ENCODE results near the gene CCDC32. TPM values are rescaled to one million over a fixed set of nuclear protein-coding genes. Genes with fewer than 3 reads are reported as not detected.

Gene CCDC32
- total and polyA plus RNA-seq, 2 of the 13 experiments (the other 11 are each of a cell fraction or from before 2014, with no cell fraction given), result 10.8 to 23.2 TPM

GRCh38 chr15:40513609-40514008 is 51.2 kb downstream of the CCDC32 start:
- H4K20me1 ChIP-seq (ENCODE audit: insufficient read depth, low read length), result no peaks in the 10 kb centered on the region
- no peaks in the 10 kb centered on the region for H3K9me3 ChIP-seq (ENCODE audit: low read length)
- no peak for ATAC-seq
- TF ChIP-seq HCFC1 (IDR thresholded peaks at IDR 0.05; ENCODE audit: low read depth, low read length) (no peak), ZNF549 (CRISPR knock-in tag; IDR thresholded peaks at IDR 0.05) (no peak), ZNF772 (CRISPR knock-in tag; IDR thresholded peaks at IDR 0.05) (no peak), CCDC6 (CRISPR knock-in tag; IDR thresholded peaks at IDR 0.05) (no peak)
- TF ChIP-seq, protein P1, sequence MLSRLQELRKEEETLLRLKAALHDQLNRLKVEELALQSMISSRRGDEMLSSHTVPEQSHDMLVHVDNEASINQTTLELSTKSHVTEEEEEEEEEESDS (CRISPR knock-in tag; IDR thresholded peaks at IDR 0.05; ENCODE audit: borderline replicate concordance), result no peak
- TF ChIP-seq, protein P2, sequence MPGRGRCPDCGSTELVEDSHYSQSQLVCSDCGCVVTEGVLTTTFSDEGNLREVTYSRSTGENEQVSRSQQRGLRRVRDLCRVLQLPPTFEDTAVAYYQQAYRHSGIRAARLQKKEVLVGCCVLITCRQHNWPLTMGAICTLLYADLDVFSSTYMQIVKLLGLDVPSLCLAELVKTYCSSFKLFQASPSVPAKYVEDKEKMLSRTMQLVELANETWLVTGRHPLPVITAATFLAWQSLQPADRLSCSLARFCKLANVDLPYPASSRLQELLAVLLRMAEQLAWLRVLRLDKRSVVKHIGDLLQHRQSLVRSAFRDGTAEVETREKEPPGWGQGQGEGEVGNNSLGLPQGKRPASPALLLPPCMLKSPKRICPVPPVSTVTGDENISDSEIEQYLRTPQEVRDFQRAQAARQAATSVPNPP (CRISPR knock-in tag; IDR thresholded peaks at IDR 0.05), result no peak
- no peak for FAIRE-seq
- H3K4me2 ChIP-seq (ENCODE audit: low read depth, low read length), result no peak overlapping the region
- no peak overlapping the region for H2AFZ ChIP-seq (ENCODE audit: low read length)
- WGBS (ENCODE audit: low lambda C conversion rate), result 39% methylated on average over 3 of the region's 5 CpGs
- CTCF ChIA-PET (ENCODE audit: low intra/inter-chr PET ratio, low total read pairs), result no interaction called here
- in situ Hi-C loops (cut with HindIII; ENCODE audit: extremely low pct_ligation_motif_present, low pct_unique_long_range_greater_than_20kb), result loop anchor here (5.0 kb wide), 1 partner anchor 71 kb away; the partner anchor contains the start of gene BAHD1
- peaks cover 21% of the 10 kb centered on the region for H3K4me1 ChIP-seq (ENCODE audit: insufficient read depth, low read length)
- POLR2A ChIA-PET, result no interaction called here
- no peak overlapping the region for H3K27ac ChIP-seq (ENCODE audit: extremely low read length, insufficient read depth, low read length)
- no peak for DNase-seq (ENCODE audit: low spot score)
- H3K36me3 ChIP-seq (replicated peaks in 1 of 2; ENCODE audit: control insufficient read depth in 1 of 2, insufficient read depth in 2 of 2, low read length in 2 of 2), result no peaks in the 10 kb centered on the region
- H3K4me3 ChIP-seq (replicated peaks in 1 of 3; ENCODE audit: insufficient read depth in 1 of 3, low read depth in 2 of 3, low read length in 3 of 3), result no peak overlapping the region
- no TSS peak for BruUV-seq (replicated peaks)
- no peaks in the 10 kb centered on the region for H3K79me2 ChIP-seq (ENCODE audit: insufficient read depth, low read length)
- peaks cover 4 to 25% of the 10 kb centered on the region in 2 experiments; a peak in 4 of 5 replicates for H3K27me3 ChIP-seq (ENCODE audit: control insufficient read depth in 1 of 2, insufficient read depth in 2 of 2, low read length in 2 of 2)
- intact Hi-C loops (cut with micrococcal nuclease; ENCODE audit: unreplicated experiment), result no loop called here
- H3K9ac ChIP-seq (ENCODE audit: insufficient read depth, low read depth, low read length), result no peak overlapping the region

GRCh38 chr15:40512440-40512839 is 52.4 kb downstream of the CCDC32 start:
- ATAC-seq, result no peak
- POLR2A ChIA-PET, result interaction anchor here (2.1 kb wide), 1 partner anchor 52 kb away, joined by 4 read pairs; the partner anchor contains the start of gene CCDC32
- BruUV-seq (replicated peaks), result no TSS peak
- 61% methylated on average over 2 of the region's 2 CpGs for WGBS (ENCODE audit: low lambda C conversion rate)
- Histone ChIP-seq H3K4me1 (ENCODE audit: insufficient read depth, low read length) (peaks cover 21% of the 10 kb centered on the region), H3K4me3 (replicated peaks in 1 of 3; ENCODE audit: insufficient read depth in 1 of 3, low read depth in 2 of 3, low read length in 3 of 3) (peak overlapping the region in 1 of 3 experiments; percentile 69; a peak in 1 of 6 replicates), H3K9ac (ENCODE audit: insufficient read depth, low read depth, low read length) (no peak overlapping the region), H3K27me3 (ENCODE audit: control insufficient read depth in 1 of 2, insufficient read depth in 2 of 2, low read length in 2 of 2) (peaks cover 4 to 25% of the 10 kb centered on the region in 2 experiments; a peak in 4 of 5 replicates), H3K27ac (ENCODE audit: extremely low read length, insufficient read depth, low read length) (no peak overlapping the region), H3K4me2 (ENCODE audit: low read depth, low read length) (peak overlapping the region; percentile 84), H2AFZ (ENCODE audit: low read length) (no peak overlapping the region), H3K79me2 (ENCODE audit: insufficient read depth, low read length) (no peaks in the 10 kb centered on the region), H3K36me3 (replicated peaks in 1 of 2; ENCODE audit: control insufficient read depth in 1 of 2, insufficient read depth in 2 of 2, low read length in 2 of 2) (no peaks in the 10 kb centered on the region), H3K9me3 (ENCODE audit: low read length) (no peaks in the 10 kb centered on the region), H4K20me1 (ENCODE audit: insufficient read depth, low read length) (no peaks in the 10 kb centered on the region)
- in situ Hi-C loops (cut with HindIII; ENCODE audit: extremely low pct_ligation_motif_present, low pct_unique_long_range_greater_than_20kb), result loop anchor here (5.0 kb wide), 1 partner anchor 70 kb away; the partner anchor contains the start of gene BAHD1
- CTCF ChIA-PET (ENCODE audit: low intra/inter-chr PET ratio, low total read pairs), result no interaction called here
- no peak for DNase-seq (ENCODE audit: low spot score)
- intact Hi-C loops (cut with micrococcal nuclease; ENCODE audit: unreplicated experiment), result no loop called here
- no peak for FAIRE-seq
- TF ChIP-seq KLF9 (CRISPR knock-in tag; IDR thresholded peaks at IDR 0.05; ENCODE audit: low read depth), result no peak
- TF ChIP-seq TCF12 (IDR thresholded peaks at IDR 0.05), result no peak
- no peak for TF ChIP-seq TCF12 (CRISPR knock-in tag; IDR thresholded peaks at IDR 0.05)
- TF ChIP-seq, protein P3, sequence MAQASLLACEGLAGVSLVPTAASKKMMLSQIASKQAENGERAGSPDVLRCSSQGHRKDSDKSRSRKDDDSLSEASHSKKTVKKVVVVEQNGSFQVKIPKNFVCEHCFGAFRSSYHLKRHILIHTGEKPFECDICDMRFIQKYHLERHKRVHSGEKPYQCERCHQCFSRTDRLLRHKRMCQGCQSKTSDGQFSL (CRISPR knock-in tag; IDR thresholded peaks at IDR 0.05), result no peak
- TF ChIP-seq ZNF577 (CRISPR knock-in tag; IDR thresholded peaks at IDR 0.05; ENCODE audit: borderline replicate concordance, low read depth), result no peak
- no peak for TF ChIP-seq ZNF841 (CRISPR knock-in tag; IDR thresholded peaks at IDR 0.05; ENCODE audit: borderline replicate concordance)
- no peak for TF ChIP-seq HNF4G (IDR thresholded peaks at IDR 0.05; ENCODE audit: borderline replicate concordance, low read depth, low read length)
- TF ChIP-seq HNF4G (CRISPR knock-in tag; IDR thresholded peaks at IDR 0.05; ENCODE audit: borderline replicate concordance, low read depth), result no peak
- no peak for TF ChIP-seq HDAC2 (CRISPR knock-in tag; IDR thresholded peaks at IDR 0.05)
